Measurements from ENCODE around the gene EFTUD2. TPM values are rescaled to one million over a fixed set of nuclear protein-coding genes. Genes with fewer than 3 reads are reported as not detected.

Gene EFTUD2
- total and polyA plus RNA-seq, 9 of the 15 experiments (the other 6 are each of a cell fraction or from before 2014, with no cell fraction given): 65.8 to 362 (median 218) TPM

- no TSS peak for BruUV-seq (replicated peaks)
- H3K27me3 ChIP-seq (ENCODE audit: control insufficient read depth in 2 of 2, insufficient read depth in 2 of 2, low read length in 2 of 2): no peaks in the 10 kb centered on the region
- H3K27ac ChIP-seq (ENCODE audit: extremely low read depth, low read depth, low read length): no peak overlapping the region
- intact Hi-C loops (cut with micrococcal nuclease): no loop called here
- H3K4me1 ChIP-seq (replicated peaks in 1 of 2; ENCODE audit: control insufficient read depth in 2 of 2, insufficient read depth in 2 of 2, low read length in 2 of 2): no peaks in the 10 kb centered on the region
- in situ Hi-C loops (cut with MboI): no loop called here
- H3K4me2 ChIP-seq (ENCODE audit: insufficient read depth, low read length): no peak overlapping the region
- no peak overlapping the region for H3K9ac ChIP-seq (ENCODE audit: insufficient read depth in 1 of 2, low read depth in 2 of 2, low read length in 2 of 2)
- no peaks in the 10 kb centered on the region for H3K9me3 ChIP-seq (replicated peaks; ENCODE audit: control insufficient read depth, insufficient read depth, low read depth, low read length)
- ATAC-seq (no peak), FAIRE-seq (no peak), DNase-seq (ENCODE audit: extremely low read depth in 1 of 4, low spot score in 3 of 4) (no peak)
- no peaks in the 10 kb centered on the region for H4K20me1 ChIP-seq (replicated peaks; ENCODE audit: control insufficient read depth, insufficient read depth, low read length)
- ChIA-PET CTCF (ENCODE audit: low intra/inter-chr PET ratio) (interaction anchor here (1.8 kb wide), 1 partner anchor 105 kb away, joined by 8 read pairs; no protein-coding TSS in a partner anchor), POLR2A (interaction anchor here (0.8 to 1.8 kb wide), 3 partner anchors 10 to 269 kb away, joined by 3 to 7 read pairs (median 3); no protein-coding TSS in a partner anchor)
- H3K79me2 ChIP-seq (ENCODE audit: control insufficient read depth, insufficient read depth, low read length): no peaks in the 10 kb centered on the region
- H3K9me1 ChIP-seq (ENCODE audit: control insufficient read depth, insufficient read depth, low read length): no peaks in the 10 kb centered on the region
- H3K36me3 ChIP-seq (ENCODE audit: control insufficient read depth, insufficient read depth, low read length): peaks cover 93% of the 10 kb centered on the region
- WGBS (ENCODE audit: insufficient coverage, low coverage, missing lambda C conversion rate): 99% methylated on average over 6 of the region's 6 CpGs
- no peak overlapping the region for H2AFZ ChIP-seq (ENCODE audit: low read depth, low read length)
- TF ChIP-seq ZKSCAN8 (CRISPR knock-in tag; IDR thresholded peaks at IDR 0.05) (no peak), STAT6 (CRISPR knock-in tag; IDR thresholded peaks at IDR 0.05) (no peak), ZKSCAN3 (CRISPR knock-in tag; IDR thresholded peaks at IDR 0.05) (no peak), CCNT2 (IDR thresholded peaks at IDR 0.05; ENCODE audit: borderline replicate concordance, extremely low read depth, insufficient read length, low read depth, low read length) (no peak), ZNF311 (CRISPR knock-in tag; IDR thresholded peaks at IDR 0.05) (no peak), ZSCAN32 (CRISPR knock-in tag; IDR thresholded peaks at IDR 0.05) (no peak)
- H3K4me3 ChIP-seq: no peak overlapping the region
These were observed 19.9 kb downstream of the EFTUD2 start for GRCh38 chr17:44879376-44879775.

Data from K562 (cell line).